ENCODE measurements around the gene SPRR2G.
"Not testable (repeated sequence)": the region's sequence is repeated elsewhere in the genome, so short reads cannot be mapped to it uniquely, and the experiment has no call there.

Gene SPRR2G

GRCh38 chr1:153150846-153151245 lies at the start of gene SPRR2G:
Gene SPRR2G (minus strand): TSS chr1:153150890. CDS start chr1:153150110, 780 bp downstream.
- no peak for TF ChIP-seq CTCF (IDR thresholded peaks at IDR 0.05; ENCODE audit: control insufficient read depth, extremely low read depth, insufficient read depth)
- no peak for DNase-seq (ENCODE audit: low read depth)
- no peak within 1 kb of the TSS for H3K4me3 ChIP-seq (ENCODE audit: low read depth, low read length)

- no peak for TF ChIP-seq CTCF (IDR thresholded peaks at IDR 0.05; ENCODE audit: control insufficient read depth, extremely low read depth, insufficient read depth)
- no peak for DNase-seq (ENCODE audit: low read depth)
- no peak overlapping the region for H3K4me3 ChIP-seq (ENCODE audit: low read depth, low read length)
These were observed 44.5 kb upstream of the SPRR2G start for GRCh38 chr1:153195216-153195615.

GRCh38 chr1:153194331-153195050 lies 43.8 kb upstream of the SPRR2G start:
- no peak overlapping the region for H3K4me3 ChIP-seq (ENCODE audit: low read depth, low read length)
- DNase-seq (ENCODE audit: low read depth): no peak
- no peak for TF ChIP-seq CTCF (IDR thresholded peaks at IDR 0.05; ENCODE audit: control insufficient read depth, extremely low read depth, insufficient read depth)

- DNase-seq (ENCODE audit: low read depth): no peak
- TF ChIP-seq CTCF (IDR thresholded peaks at IDR 0.05; ENCODE audit: control insufficient read depth, extremely low read depth, insufficient read depth): peak; percentile 73
- H3K4me3 ChIP-seq (ENCODE audit: low read depth, low read length): no peak overlapping the region
These were observed 42.0 kb upstream of the SPRR2G start for GRCh38 chr1:153192697-153193096.

- TF ChIP-seq CTCF (IDR thresholded peaks at IDR 0.05; ENCODE audit: control insufficient read depth, extremely low read depth, insufficient read depth): peak; percentile 75
- H3K4me3 ChIP-seq (ENCODE audit: low read depth, low read length): no peak overlapping the region
- no peak for DNase-seq (ENCODE audit: low read depth)
These were observed 39.7 kb upstream of the SPRR2G start for GRCh38 chr1:153190373-153190772.

- not testable (repeated sequence) for DNase-seq (ENCODE audit: low read depth); H3K4me3 ChIP-seq (ENCODE audit: low read depth, low read length)
These were observed 37.6 kb upstream of the SPRR2G start for GRCh38 chr1:153188301-153188700.

- no peak for DNase-seq (ENCODE audit: low read depth)
These were observed 29.9 kb upstream of the SPRR2G start for GRCh38 chr1:153180556-153180955.

More at GRCh38 chr1:153180556-153180955, 29.9 kb upstream of the SPRR2G start:
- TF ChIP-seq CTCF (IDR thresholded peaks at IDR 0.05; ENCODE audit: control insufficient read depth, extremely low read depth, insufficient read depth): peak; percentile 18; the same call in 1 of the 2 replicates
- no peak overlapping the region for H3K4me3 ChIP-seq (ENCODE audit: low read depth, low read length)
